ENCODE data around the gene PRAMEF7. TPM values are rescaled to one million over a fixed set of nuclear protein-coding genes. Genes with fewer than 3 reads are reported as not detected.

The PRAMEF7 gene
- not detected for total RNA-seq

DNA sequence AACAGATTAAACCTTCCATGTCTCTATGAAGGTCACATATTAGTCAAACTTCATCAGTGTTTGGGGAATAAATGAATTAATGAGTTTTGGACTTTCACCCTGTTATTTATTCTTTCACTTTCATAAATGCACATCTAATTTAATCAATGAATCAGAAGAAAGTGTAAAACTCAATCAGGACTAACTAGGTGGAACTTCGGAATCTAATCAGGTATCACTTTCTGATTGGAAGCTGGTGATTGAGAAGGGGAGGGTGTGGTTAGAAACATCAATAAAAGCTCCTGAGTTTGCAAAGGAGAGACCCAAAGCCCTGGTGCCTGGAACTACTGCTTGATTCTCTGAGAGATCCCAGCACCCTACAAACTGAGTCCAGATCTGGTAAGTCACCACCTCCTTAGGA lies at the start of gene PRAMEF7:
Gene PRAMEF7 (plus strand): TSS at position 301 of the 400 bp plus-strand sequence. CDS start 1,083 bp downstream, outside the sequence.

DNA sequence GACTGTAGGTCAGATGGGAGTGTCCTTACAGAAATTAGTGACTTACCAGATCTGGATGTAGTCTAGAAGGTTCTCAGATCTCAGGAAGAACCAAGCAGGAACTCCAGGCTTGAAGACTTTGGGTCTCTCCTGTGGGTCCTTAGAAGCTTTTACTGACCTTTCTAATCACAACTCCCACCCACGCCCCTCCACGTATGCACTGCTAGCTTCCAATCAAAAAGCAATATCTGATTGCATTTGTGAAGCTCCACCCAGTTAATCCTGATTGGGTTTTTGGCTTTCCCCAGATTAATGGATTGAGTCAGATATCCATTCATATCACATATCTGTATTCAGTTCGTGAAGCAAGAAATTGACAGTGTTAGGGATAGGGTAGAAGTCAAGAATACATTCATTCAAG lies 30.3 kb upstream of the PRAMEF7 start, which contains the start of gene PRAMEF4:
Gene PRAMEF4 (minus strand): TSS at position 101 of the 400 bp plus-strand sequence. CDS start 2,807 bp downstream, outside the sequence.

DNA sequence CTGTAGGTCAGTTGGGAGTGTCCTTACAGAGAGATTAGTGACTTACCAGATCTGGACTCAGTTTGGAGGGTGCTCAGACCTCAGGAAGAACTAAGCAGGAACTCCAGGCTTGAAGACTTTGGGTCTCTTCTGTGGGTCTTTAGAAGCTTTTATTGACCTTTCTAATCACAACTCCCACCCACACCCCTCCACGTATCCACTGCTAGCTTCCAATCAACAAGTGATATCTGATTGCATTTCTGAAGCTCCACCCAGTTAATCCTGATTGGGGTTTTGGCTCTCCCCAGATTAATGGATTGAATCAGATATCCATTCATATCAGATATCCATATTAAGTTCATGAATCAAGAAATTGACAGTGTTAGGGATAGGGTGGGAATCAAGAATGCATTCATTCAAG lies 18.2 kb upstream of the PRAMEF7 start, which contains the start of gene PRAMEF10:
Gene PRAMEF10 (minus strand): TSS at position 101 of the 400 bp plus-strand sequence. CDS start 2,423 bp downstream, outside the sequence.

DNA sequence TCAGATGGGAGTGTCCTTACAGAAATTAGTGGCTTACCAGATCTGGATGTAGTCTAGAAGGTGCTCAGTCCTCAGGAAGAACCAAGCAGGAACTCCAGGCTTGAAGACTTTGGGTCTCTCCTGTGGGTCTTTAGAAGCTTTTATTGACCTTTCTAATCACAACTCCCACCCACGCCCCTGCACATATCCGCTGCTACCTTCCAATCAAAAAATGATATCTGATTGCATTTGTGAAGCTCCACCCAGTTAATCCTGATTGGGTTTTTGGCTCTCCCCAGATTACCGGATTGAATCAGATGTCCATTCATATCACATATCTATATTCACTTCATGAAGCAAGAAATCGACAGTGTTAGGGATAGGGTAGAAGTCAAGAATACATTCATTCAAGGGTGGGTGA lies 31.1 kb downstream of the PRAMEF7 start, which contains the start of gene PRAMEF6:
Gene PRAMEF6 (minus strand): TSS at position 101 of the 400 bp plus-strand sequence. CDS start 5,062 bp downstream, outside the sequence.

Small RNAs within 50 kb of the gene (small RNA-seq; reads per million reads assigned to genes)
- gene RNU6-1072P (ENCODE audit: low replicate concordance) = not detected

Other genes with a start within 250 kb of the PRAMEF7 start
- not detected for gene AADACL3, start 200.5 kb upstream of the PRAMEF7 start, total RNA-seq
- not detected for gene CFAP107, start 170.4 kb upstream of the PRAMEF7 start, total RNA-seq
- gene PRAMEF12, start 142.9 kb upstream of the PRAMEF7 start, total RNA-seq = not detected
- not detected for gene PRAMEF1, start 125.2 kb upstream of the PRAMEF7 start, total RNA-seq
- not detected for gene PRAMEF11, start 85.2 kb upstream of the PRAMEF7 start, total RNA-seq
- not detected for gene HNRNPCL1, start 67.9 kb upstream of the PRAMEF7 start, total RNA-seq
- gene PRAMEF2, start 59.5 kb upstream of the PRAMEF7 start, total RNA-seq = not detected
- not detected for gene PRAMEF4, start 30.4 kb upstream of the PRAMEF7 start, total RNA-seq
- gene PRAMEF10, start 18.3 kb upstream of the PRAMEF7 start, total RNA-seq = not detected
- not detected for gene PRAMEF6, start 31.0 kb downstream of the PRAMEF7 start, total RNA-seq
- gene PRAMEF27, start 140.0 kb downstream of the PRAMEF7 start, total RNA-seq = not detected
- gene HNRNPCL3, start 144.2 kb downstream of the PRAMEF7 start, total RNA-seq = not detected
- not detected for gene PRAMEF25, start 154.2 kb downstream of the PRAMEF7 start, total RNA-seq
- gene HNRNPCL2, start 200.2 kb downstream of the PRAMEF7 start, total RNA-seq = not detected
- not detected for gene PRAMEF26, start 239.4 kb downstream of the PRAMEF7 start, total RNA-seq
- not detected for gene HNRNPCL4, start 249.0 kb downstream of the PRAMEF7 start, total RNA-seq